WTC11 (cell line): Measurements from ENCODE around the gene HPN. TPM values are rescaled to one million over a fixed set of nuclear protein-coding genes. Genes with fewer than 3 reads are reported as not detected.

Experiments
- AFF4 ChIP-seq: sonication (generic); formaldehyde crosslinking; IDR thresholded peaks from 2 replicates; pipeline ENCODE4 v1.8.1; 2023; ENCODE audit warnings: mild to moderate bottlenecking, missing genetic modification reagents, borderline replicate concordance
- ATF2 ChIP-seq: sonication (generic); formaldehyde crosslinking; IDR thresholded peaks from 2 replicates; pipeline ENCODE4 v1.8.1; 2022; ENCODE audit warnings: low read depth, missing genetic modification reagents, borderline replicate concordance
- CTCF ChIP-seq: fragments of 200-600 bp; IDR thresholded peaks from 2 replicates; pipeline ENCODE4 v1.8.0; 2022; ENCODE audit warnings: antibody characterized with exemption
- E2F5 ChIP-seq: sonication (generic); formaldehyde crosslinking; IDR thresholded peaks from 2 replicates; pipeline ENCODE4 v1.8.1; 2022; ENCODE audit warnings: mild to moderate bottlenecking, moderate library complexity, missing genetic modification reagents
- FOXK1 ChIP-seq: sonication (generic); formaldehyde crosslinking; IDR thresholded peaks from 2 replicates; pipeline ENCODE4 v1.8.0; 2022; ENCODE audit warnings: mild to moderate bottlenecking, moderate library complexity, missing genetic modification reagents
- FOXP4 ChIP-seq: sonication (generic); formaldehyde crosslinking; IDR thresholded peaks from 2 replicates; pipeline ENCODE4 v1.8.0; 2022; ENCODE audit warnings: mild to moderate bottlenecking, missing genetic modification reagents
- GTF2I ChIP-seq: fragments of 250-450 bp; sonication (Bioruptor Pico); conservative IDR thresholded peaks from 2 replicates; pipeline ENCODE4 v1.4.0; 2021; ENCODE audit warnings: mild to moderate bottlenecking
- IRF1 ChIP-seq: sonication (generic); formaldehyde crosslinking; IDR thresholded peaks from 2 replicates; pipeline ENCODE4 v1.8.0; 2023; ENCODE audit warnings: missing genetic modification reagents
- JAZF1 ChIP-seq: fragments of 250-450 bp; sonication (Bioruptor Pico); IDR thresholded peaks from 2 replicates; pipeline ENCODE4 v1.9.0; 2021; ENCODE audit warnings: moderate library complexity, mild to moderate bottlenecking, inconsistent platforms
- MAX ChIP-seq: sonication (generic); formaldehyde crosslinking; IDR thresholded peaks from 2 replicates; pipeline ENCODE4 v1.8.0; 2022; ENCODE audit warnings: mild to moderate bottlenecking, missing genetic modification reagents
- MLX ChIP-seq: sonication (generic); formaldehyde crosslinking; IDR thresholded peaks from 2 replicates; pipeline ENCODE4 v1.8.1; 2023; ENCODE audit warnings: mild to moderate bottlenecking, missing genetic modification reagents, moderate library complexity
- NFE2L1 ChIP-seq: sonication (generic); formaldehyde crosslinking; IDR thresholded peaks from 2 replicates; pipeline ENCODE4 v1.8.1; 2023; ENCODE audit warnings: missing genetic modification reagents
- NFYB ChIP-seq: sonication (generic); formaldehyde crosslinking; conservative IDR thresholded peaks from 2 replicates; pipeline ENCODE4 v1.8.0; 2022; ENCODE audit warnings: low read depth, missing genetic modification reagents
- NR3C1 ChIP-seq: sonication (generic); formaldehyde crosslinking; conservative IDR thresholded peaks from 2 replicates; pipeline ENCODE4 v1.8.1; 2023; ENCODE audit warnings: low read depth, mild to moderate bottlenecking, missing genetic modification reagents
- USF2 ChIP-seq: sonication (generic); formaldehyde crosslinking; IDR thresholded peaks from 2 replicates; pipeline ENCODE4 v1.8.1; 2023; ENCODE audit warnings: mild to moderate bottlenecking, missing genetic modification reagents, moderate library complexity
- ZBTB21 ChIP-seq: sonication (generic); formaldehyde crosslinking; IDR thresholded peaks from 2 replicates; pipeline ENCODE4 v1.8.1; 2023; ENCODE audit warnings: mild to moderate bottlenecking, missing genetic modification reagents, borderline replicate concordance
- ZBTB43 ChIP-seq: sonication (generic); formaldehyde crosslinking; IDR thresholded peaks from 2 replicates; pipeline ENCODE4 v1.8.1; 2023; ENCODE audit warnings: mild to moderate bottlenecking, missing genetic modification reagents
- ZNF138 ChIP-seq: sonication (generic); formaldehyde crosslinking; conservative IDR thresholded peaks from 2 replicates; pipeline ENCODE4 v1.8.1; 2022; ENCODE audit warnings: mild to moderate bottlenecking, moderate library complexity, missing genetic modification reagents
- ZNF232 ChIP-seq: sonication (generic); formaldehyde crosslinking; IDR thresholded peaks from 2 replicates; pipeline ENCODE4 v1.8.0; 2022; ENCODE audit warnings: mild to moderate bottlenecking, missing genetic modification reagents
- ZNF281 ChIP-seq: sonication (generic); formaldehyde crosslinking; IDR thresholded peaks from 2 replicates; pipeline ENCODE4 v1.8.0; 2023; ENCODE audit warnings: mild to moderate bottlenecking, missing genetic modification reagents
- total RNA-seq: library from RNA; stranded (reverse); gene quantifications from 3 replicates; pipeline ENCODE4 v1.2.3, GENCODE V29; 2021

The HPN gene
- total RNA-seq, 1 experiment from 2014 or later, result 20.8 TPM

GRCh38 chr19:35090506-35091214 lies 49.1 kb downstream of the HPN start (continued):
- TF ChIP-seq E2F5, result peak; percentile 47; the same call in 1 of the 2 replicates
- no peak for TF ChIP-seq JAZF1 (CRISPR knock-in tag)
- TF ChIP-seq ZBTB43 (CRISPR knock-in tag), result no peak
- TF ChIP-seq NR3C1 (CRISPR knock-in tag), result no peak
- no peak for TF ChIP-seq AFF4 (CRISPR knock-in tag)
- TF ChIP-seq CTCF, result peak; percentile 74
- TF ChIP-seq ATF2, result no peak
- peak; percentile 71; the same call in 1 of the 2 replicates for TF ChIP-seq ZNF232 (CRISPR knock-in tag)
- TF ChIP-seq MLX (CRISPR knock-in tag), result no peak
- peak; percentile 83; the same call in 1 of the 2 replicates for TF ChIP-seq FOXP4 (CRISPR knock-in tag)
- TF ChIP-seq NFYB, result no peak
- TF ChIP-seq ZNF138 (CRISPR knock-in tag), result no peak
- no peak for TF ChIP-seq ZNF281 (CRISPR knock-in tag)
- peak; percentile 65; the same call in 1 of the 2 replicates for TF ChIP-seq NFE2L1 (CRISPR knock-in tag)
- no peak for TF ChIP-seq ZBTB21
- TF ChIP-seq IRF1 (CRISPR knock-in tag), result 0 out of 2 replicates have a peak, but pooled peaks have one; percentile 42
- peak; percentile 68 for TF ChIP-seq USF2 (CRISPR knock-in tag)
- TF ChIP-seq FOXK1 (CRISPR knock-in tag), result peak; percentile 51; the same call in 1 of the 2 replicates
- no peak for TF ChIP-seq GTF2I
- TF ChIP-seq MAX (CRISPR knock-in tag), result peak; percentile 98
